Bone marrow (tissue), 2 donors: Measurements from ENCODE around the gene TMEM183A.

Source experiments
- DNase-seq, 2 donors: peaks; one replicate each; lab custom pipeline; 2025; lab: John Stamatoyannopoulos, UW

TMEM183A gene

GRCh38 chr1:203045821-203046594 is 38.8 kb downstream of the TMEM183A start:
- no peak for DNase-seq

- DNase-seq = peak in 1 of 2 donors; percentile 41
Observed at GRCh38 chr1:203046984-203047630, 39.9 kb downstream of the TMEM183A start.

- DNase-seq = no peak
Observed at GRCh38 chr1:203048086-203048485, 40.9 kb downstream of the TMEM183A start.

- no peak for DNase-seq
Observed at GRCh38 chr1:203048555-203049051, 41.4 kb downstream of the TMEM183A start.

- DNase-seq = no peak
Observed at GRCh38 chr1:203049077-203049476, 41.9 kb downstream of the TMEM183A start.

GRCh38 chr1:203049576-203050180 is 42.5 kb downstream of the TMEM183A start:
- no peak for DNase-seq

GRCh38 chr1:203050826-203051225 is 43.7 kb downstream of the TMEM183A start:
- DNase-seq = no peak

GRCh38 chr1:203051841-203052324 is 44.7 kb downstream of the TMEM183A start:
- no peak for DNase-seq

- DNase-seq = no peak
Observed at GRCh38 chr1:203052601-203053000, 45.4 kb downstream of the TMEM183A start.

GRCh38 chr1:203054184-203054583 is 47.0 kb downstream of the TMEM183A start:
- no peak for DNase-seq

- no peak for DNase-seq
Observed at GRCh38 chr1:203054642-203055041, 47.5 kb downstream of the TMEM183A start.

- DNase-seq = no peak
Observed at GRCh38 chr1:203055161-203055799, 48.1 kb downstream of the TMEM183A start.

GRCh38 chr1:203056012-203056411 is 48.8 kb downstream of the TMEM183A start:
- no peak for DNase-seq

- DNase-seq = no peak
Observed at GRCh38 chr1:203056516-203056915, 49.3 kb downstream of the TMEM183A start.

GRCh38 chr1:203057911-203058675 is 50.9 kb downstream of the TMEM183A start:
- no peak for DNase-seq

- DNase-seq = no peak
Observed at GRCh38 chr1:203058676-203058935, 51.4 kb downstream of the TMEM183A start.

- DNase-seq = no peak
Observed at GRCh38 chr1:203059485-203059884, 52.3 kb downstream of the TMEM183A start.

GRCh38 chr1:203060115-203060514 is 52.9 kb downstream of the TMEM183A start:
- DNase-seq = no peak

- DNase-seq = no peak
Observed at GRCh38 chr1:203063287-203063686, 56.1 kb downstream of the TMEM183A start.

GRCh38 chr1:203065191-203065590 is 58.0 kb downstream of the TMEM183A start:
- DNase-seq = no peak

- no peak for DNase-seq
Observed at GRCh38 chr1:203065986-203066385, 58.8 kb downstream of the TMEM183A start.

- DNase-seq = no peak
Observed at GRCh38 chr1:203066965-203067364, 59.8 kb downstream of the TMEM183A start.
